H1 (cell line): Measurements from ENCODE around the gene ABCD4. TPM values are rescaled to one million over a fixed set of nuclear protein-coding genes. Genes with fewer than 3 reads are reported as not detected.

Experiments
- CTCF ChIA-PET: fragments of 300-600 bp; sonication (Branson Sonifier 250); formaldehyde crosslinking; loops from one replicate; lab custom pipeline; 2021; ENCODE audit not compliant: partially characterized antibody; lab: Charles Lee
- POLR2A ChIA-PET: fragments of 300-600 bp; sonication (Branson Sonifier 250); formaldehyde crosslinking; loops from one replicate; lab custom pipeline; 2021; ENCODE audit warnings: inconsistent platforms; ENCODE audit not compliant: partially characterized antibody; lab: Charles Lee
- DNase-seq, 2 experiments: peaks; one replicate each; pipeline versions ENCODE4 v3.0.0 to v3.0.0-alpha.2; 2010 to 2022; ENCODE audit warnings: low spot score in 2 of 2, low read depth in 1 of 2, mixed read lengths in 1 of 2
- FAIRE-seq: peaks from 2 replicates; lab custom pipeline; 2011; peaks lifted over from hg19 to GRCh38; lab: Jason Lieb, UNC
- H2AFZ ChIP-seq: 2 replicates; pipeline ENCODE4 v1.8.1; 2012; ENCODE audit warnings: low read length, inconsistent platforms
- H2AK5ac ChIP-seq: 2 replicates; pipeline ENCODE4 v1.6.1; 2013; ENCODE audit warnings: low read depth, low read length
- H2BK120ac ChIP-seq: replicated peaks from 2 replicates; pipeline ENCODE3; 2013; ENCODE audit warnings: low read depth, low read length, inconsistent platforms
- H2BK12ac ChIP-seq: 2 replicates; pipeline ENCODE4 v1.6.1; 2013; ENCODE audit warnings: low read depth, low read length
- H2BK15ac ChIP-seq: 2 replicates; pipeline ENCODE4 v1.6.1; 2013; ENCODE audit warnings: low read length
- H2BK20ac ChIP-seq: 2 replicates; pipeline ENCODE4 v1.6.1; 2013; ENCODE audit warnings: low read length
- H2BK5ac ChIP-seq: 2 replicates; pipeline ENCODE4 v1.6.1; 2013; ENCODE audit warnings: low read depth, low read length
- H3K14ac ChIP-seq: 2 replicates; pipeline ENCODE4 v1.6.1; 2013; ENCODE audit warnings: inconsistent platforms; ENCODE audit not compliant: insufficient read length
- H3K18ac ChIP-seq: 2 replicates; pipeline ENCODE4 v1.6.1; 2013; ENCODE audit warnings: low read length; ENCODE audit errors: extremely low read depth
- H3K23ac ChIP-seq: 2 replicates; pipeline ENCODE4 v1.6.1; 2013; ENCODE audit warnings: inconsistent platforms; ENCODE audit not compliant: insufficient read length
- H3K23me2 ChIP-seq: 2 replicates; pipeline ENCODE4 v1.6.1; 2013; ENCODE audit warnings: low read depth, low read length
- H3K27ac ChIP-seq: 2 replicates; pipeline ENCODE4 v1.6.1; 2011; ENCODE audit warnings: low read depth, low read length, inconsistent platforms
- H3K27me3 ChIP-seq, 4 experiments: replicated peaks in 1 of 4; 1 replicate in 1 of 4; 2 replicates in 3 of 4; pipeline versions ENCODE4 v1.6.1 to v1.8.1; 2011 to 2013; ENCODE audit warnings: low read length in 3 of 4, mild to moderate bottlenecking in 3 of 4, inconsistent platforms in 2 of 4, mixed read lengths in 2 of 4, moderate library complexity in 1 of 4; ENCODE audit not compliant: control insufficient read depth in 3 of 4, insufficient read depth in 3 of 4; ENCODE audit errors: extremely low read depth in 1 of 4
- H3K36me3 ChIP-seq, 4 experiments: 2 replicates each; pipeline versions ENCODE4 v1.6.1 to v1.8.1; 2011 to 2013; ENCODE audit warnings: mild to moderate bottlenecking in 4 of 4, low read length in 3 of 4, moderate library complexity in 2 of 4, control low read depth in 1 of 4, inconsistent platforms in 1 of 4; ENCODE audit not compliant: insufficient read depth in 4 of 4, control insufficient read depth in 2 of 4
- H3K4ac ChIP-seq: replicated peaks from 2 replicates; pipeline ENCODE3; 2013; ENCODE audit warnings: low read length, low read depth, mixed read lengths, inconsistent platforms; ENCODE audit not compliant: insufficient read length
- H3K4me1 ChIP-seq, 4 experiments: replicated peaks in 1 of 4; 1 replicate in 1 of 4; 2 replicates in 3 of 4; pipeline versions ENCODE4 v1.6.1 to v1.8.1; 2011 to 2013; ENCODE audit warnings: low read length in 3 of 4, inconsistent platforms in 2 of 4, mixed read lengths in 1 of 4; ENCODE audit not compliant: insufficient read depth in 4 of 4, control insufficient read depth in 3 of 4
- H3K4me2 ChIP-seq, 2 experiments: 2 replicates each; pipeline versions ENCODE4 v1.6.1 to v1.8.1; 2011 to 2013; ENCODE audit warnings: low read depth in 2 of 2, low read length in 2 of 2, control low read depth in 1 of 2, inconsistent platforms in 1 of 2, mild to moderate bottlenecking in 1 of 2; ENCODE audit not compliant: insufficient read depth in 1 of 2
- H3K4me3 ChIP-seq, 4 experiments: fragments of 200-600, 300-600 bp in 1 of 4; sonication (generic), shearing (Covaris generic), sonication (Bioruptor Twin) in 1 of 4; 2 replicates each; pipeline versions ENCODE4 v1.5.1 to v1.8.1; 2011 to 2016; ENCODE audit warnings: low read length in 4 of 4, low read depth in 3 of 4, control low read depth in 2 of 4, inconsistent platforms in 2 of 4, mild to moderate bottlenecking in 2 of 4, mixed read lengths in 1 of 4, moderate library complexity in 1 of 4; ENCODE audit not compliant: insufficient read depth in 2 of 4; ENCODE audit errors: extremely low read depth in 1 of 4
- H3K56ac ChIP-seq: replicated peaks from 2 replicates; pipeline ENCODE3; 2013; ENCODE audit warnings: low read depth, mild to moderate bottlenecking, mixed read lengths, low read length, inconsistent platforms; ENCODE audit not compliant: insufficient read length
- H3K79me1 ChIP-seq: 2 replicates; pipeline ENCODE4 v1.6.1; 2013; ENCODE audit warnings: low read depth, low read length, control low read depth
- H3K79me2 ChIP-seq, 2 experiments: 2 replicates each; pipeline versions ENCODE4 v1.6.1 to v1.8.1; 2012 to 2013; ENCODE audit warnings: low read length in 2 of 2, mild to moderate bottlenecking in 2 of 2, inconsistent platforms in 1 of 2; ENCODE audit not compliant: insufficient read depth in 2 of 2, control insufficient read depth in 1 of 2
- H3K9ac ChIP-seq, 4 experiments: replicated peaks in 1 of 4; 1 replicate in 1 of 4; 2 replicates in 3 of 4; pipeline versions ENCODE4 v1.6.1 to v1.8.1; 2011 to 2013; ENCODE audit warnings: low read depth in 3 of 4, low read length in 3 of 4, control low read depth in 2 of 4, mild to moderate bottlenecking in 2 of 4, moderate library complexity in 2 of 4, inconsistent platforms in 1 of 4; ENCODE audit errors: extremely low read depth in 1 of 4
- H3K9me3 ChIP-seq, 2 experiments: 2 replicates each; pipeline versions ENCODE4 v1.6.1 to v1.8.1; 2012 to 2013; ENCODE audit warnings: mild to moderate bottlenecking in 2 of 2, moderate library complexity in 2 of 2, control low read depth in 1 of 2, inconsistent platforms in 1 of 2, low read depth in 1 of 2, low read length in 1 of 2, mixed read lengths in 1 of 2; ENCODE audit not compliant: insufficient read depth in 2 of 2
- H4K20me1 ChIP-seq, 2 experiments: replicated peaks in 1 of 2; 2 replicates each; pipeline versions ENCODE3 to v1.8.1; 2011 to 2013; ENCODE audit warnings: inconsistent platforms in 2 of 2, low read length in 2 of 2, mild to moderate bottlenecking in 1 of 2; ENCODE audit not compliant: insufficient read depth in 2 of 2, control insufficient read depth in 1 of 2
- H4K5ac ChIP-seq: 2 replicates; pipeline ENCODE4 v1.6.1; 2013; ENCODE audit warnings: low read length, low read depth, mixed read lengths, inconsistent platforms; ENCODE audit not compliant: insufficient read length
- H4K8ac ChIP-seq: 2 replicates; pipeline ENCODE4 v1.8.0; 2013; ENCODE audit warnings: mild to moderate bottlenecking, moderate library complexity, low read length, inconsistent platforms; ENCODE audit not compliant: insufficient read depth; ENCODE audit errors: extremely low read depth
- H4K91ac ChIP-seq: replicated peaks from 2 replicates; pipeline ENCODE3; 2013; ENCODE audit warnings: low read length, mixed read lengths, inconsistent platforms; ENCODE audit not compliant: insufficient read length
- E2F6 ChIP-seq: IDR thresholded peaks from 2 replicates; pipeline ENCODE4 v1.6.1; 2012; ENCODE audit warnings: inconsistent platforms
- USF2 ChIP-seq: IDR thresholded peaks from 2 replicates; pipeline ENCODE4 v1.6.1; 2011; ENCODE audit warnings: low read length, improper control_type of control experiment
- WGBS, 2 experiments: shearing (Covaris generic) in 1 of 2; methylation state at CpG; one replicate each; pipeline versions ENCODE4 v1.1.6 to v1.1.7; 2013 to 2015; ENCODE audit warnings: low lambda C conversion rate in 2 of 2, mixed read lengths in 2 of 2, inconsistent platforms in 1 of 2, low coverage in 1 of 2, missing lambda C conversion rate in 1 of 2; ENCODE audit not compliant: insufficient replicate concordance in 2 of 2, insufficient coverage in 1 of 2, insufficient read length in 1 of 2; ENCODE audit errors: extremely low coverage in 1 of 2, missing lambda C conversion rate in 1 of 2; 5-methylcytosine and 5-hydroxymethylcytosine counted together
- polyA plus RNA-seq, 7 experiments: library from polyadenylated mRNA; depleted of rRNA in 3 of 7; stranded (reverse) in 5 of 7; unstranded in 2 of 7; fragments of >200 nt in 5 of 7; fragments of 200-250 nt in 2 of 7; gene quantifications; 1 replicate in 5 of 7; 2 replicates in 1 of 7; 4 replicates in 1 of 7; pipeline versions ENCODE4 v1.2.1 to v1.2.3, GENCODE V29; 2011 to 2013; ENCODE audit warnings: missing spikeins in 2 of 7, mixed read lengths in 2 of 7
- total RNA-seq: library from RNA; stranded (reverse); fragmentation: NEBNext Ultra II Directional; extraction: Animal tissue kit (Norgen Biotek cat#: 25700); gene quantifications from 2 replicates; pipeline ENCODE4 v1.2.1, GENCODE V29; 2021

The ABCD4 gene
- total and polyA plus RNA-seq, 2 of the 8 experiments (the other 6 are each of a cell fraction or from before 2014, with no cell fraction given), result 47.9 to 97.7 TPM

DNA sequence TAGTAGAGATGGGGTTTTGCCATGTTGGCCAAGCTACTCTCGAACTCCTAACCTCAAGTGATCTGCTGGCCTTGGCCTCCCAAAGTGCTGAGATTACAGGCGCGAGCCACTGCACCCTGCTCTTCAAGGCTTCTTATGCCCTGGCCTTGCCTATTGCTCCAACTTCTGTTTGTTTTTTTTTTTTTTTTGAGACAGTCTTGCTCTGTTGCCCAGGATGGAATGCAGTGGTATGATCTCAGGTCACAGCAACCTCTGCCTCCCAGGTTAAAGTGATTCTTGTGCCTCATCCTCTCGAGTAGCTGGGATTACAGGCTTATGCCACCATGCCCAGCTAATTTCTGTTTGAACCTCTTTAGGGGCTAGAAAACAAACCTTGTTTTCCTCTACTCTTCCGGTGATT, 6.0 kb upstream of the ABCD4 start:
- no peak overlapping the region for H3K27ac ChIP-seq
- no peak overlapping the region for H4K91ac ChIP-seq
- no peak overlapping the region for H2AK5ac ChIP-seq
- H4K5ac ChIP-seq, result no peak overlapping the region
- no peaks in the 10 kb centered on the region for H3K36me3 ChIP-seq
- no peaks in the 10 kb centered on the region for H3K79me2 ChIP-seq
- H3K79me1 ChIP-seq, result no peaks in the 10 kb centered on the region
- no peak overlapping the region for H2BK12ac ChIP-seq
- no peak overlapping the region for H3K14ac ChIP-seq
- H2BK15ac ChIP-seq, result no peak overlapping the region
- H3K9ac ChIP-seq, result no peak overlapping the region
- no peak overlapping the region for H4K8ac ChIP-seq
- FAIRE-seq (no peak), DNase-seq (no peak)
- no peak overlapping the region for H3K4me2 ChIP-seq
- H2BK5ac ChIP-seq, result no peak overlapping the region
- CTCF ChIA-PET, result interaction anchor here (0.6 to 14.0 kb wide), 8 partner anchors 12 to 272 kb away, joined by 3 to 144 read pairs (median 4); partner anchors contain the start of gene ABCD4
- no peaks in the 10 kb centered on the region for H4K20me1 ChIP-seq
- no peaks in the 10 kb centered on the region for H3K27me3 ChIP-seq
- no peaks in the 10 kb centered on the region for H3K23me2 ChIP-seq
- H3K4me3 ChIP-seq, result no peak overlapping the region
- no peak overlapping the region for H2BK20ac ChIP-seq
- H3K23ac ChIP-seq, result no peak overlapping the region
- no peaks in the 10 kb centered on the region for H3K9me3 ChIP-seq
- POLR2A ChIA-PET, result interaction anchor here (1.5 to 1.6 kb wide), 3 partner anchors 14 to 40 kb away, joined by 3 to 5 read pairs (median 5); partner anchors contain the start of gene VRTN
- no peak overlapping the region for H2BK120ac ChIP-seq
- no peaks in the 10 kb centered on the region for H3K4me1 ChIP-seq
- no peak overlapping the region for H2AFZ ChIP-seq
- H3K4ac ChIP-seq, result no peak overlapping the region
- H3K18ac ChIP-seq, result no peak overlapping the region
- TF ChIP-seq USF2 (no peak), E2F6 (no peak)
- TF ChIP-seq, all 59 proteins: peak for 0
- no peak overlapping the region for H3K56ac ChIP-seq
- 95% methylated on average over 5 of the region's 5 CpGs; no CpG with 5 or more reads in 1 of the 2 experiments for WGBS, 2 experiments
